Right atrium auricular region (tissue), 2 donors: Measurements from ENCODE around the gene RTTN. TPM values are rescaled to one million over a fixed set of nuclear protein-coding genes. Genes with fewer than 3 reads are reported as not detected.
"Not testable (repeated sequence)": the region's sequence is repeated elsewhere in the genome, so short reads cannot be mapped to it uniquely, and the experiment has no call there.

Experiments used
- DNase-seq: peaks from one replicate; pipeline ENCODE4 v3.0.0-alpha.2; 2019; ENCODE audit warnings: low spot score
- H3K27ac ChIP-seq, 2 donors: fragments of 200-600 bp; sonication (generic); 1 replicate in 1 of 2; 2 replicates in 1 of 2; pipeline ENCODE4 v1.5.1; 2016 to 2019
- H3K27me3 ChIP-seq, 2 donors: fragments of 200-600 bp; sonication (generic); one replicate each; pipeline versions ENCODE4 v1.5.1 to v1.6.0; 2017 to 2019
- H3K36me3 ChIP-seq: fragments of 200-600 bp; sonication (generic); one replicate; pipeline ENCODE4 v1.5.1; 2016
- H3K4me1 ChIP-seq, 2 donors: fragments of 200-600 bp; sonication (generic); one replicate each; pipeline versions ENCODE4 v1.5.1 to v1.6.0; 2017 to 2019
- H3K4me3 ChIP-seq, 2 donors: fragments of 200-600 bp; sonication (generic); 1 replicate in 1 of 2; 2 replicates in 1 of 2; pipeline ENCODE4 v1.5.1; 2017 to 2019; ENCODE audit warnings: mild to moderate bottlenecking in 1 of 2, moderate library complexity in 1 of 2
- H3K9me3 ChIP-seq, 2 donors: fragments of 200-600 bp; sonication (generic); one replicate each; pipeline ENCODE4 v1.5.1; 2019
- CTCF ChIP-seq, 2 donors: fragments of 200-600 bp; sonication (generic); IDR thresholded peaks; one replicate each; pipeline ENCODE4 v1.5.1; 2019; ENCODE audit warnings: antibody characterized with exemption in 2 of 2
- total RNA-seq, 2 donors: library from RNA; depleted of rRNA; stranded (reverse); fragments of >200 nt; gene quantifications; one replicate each; pipeline ENCODE4 v1.1.0, GENCODE V29; 2016

Gene RTTN
- total RNA-seq: 1 to 10 TPM; 6.3 to 8.0 TPM

- no peaks in the 10 kb centered on the region for H3K9me3 ChIP-seq
- DNase-seq: peak; percentile 89
- H3K36me3 ChIP-seq: no peaks in the 10 kb centered on the region
- H3K4me1 ChIP-seq: peaks cover 0 to 16% of the 10 kb centered on the region in 2 donors
- peak within 1 kb of the TSS; percentile 78 to 85 for H3K4me3 ChIP-seq
- no peak for TF ChIP-seq CTCF (IDR thresholded peaks at IDR 0.05)
- no peaks in the 10 kb centered on the region for H3K27me3 ChIP-seq
- H3K27ac ChIP-seq: peak within 1 kb of the TSS; percentile 96 to 97
Observed at GRCh38 chr18:70205421-70206397, at the start of gene RTTN. RTTN (minus strand) TSS chr18:70205687; CDS start chr18:70205658, 29 bp downstream.

- H3K27me3 ChIP-seq: no peaks in the 10 kb centered on the region
- no peaks in the 10 kb centered on the region for H3K9me3 ChIP-seq
- H3K4me1 ChIP-seq: no peaks in the 10 kb centered on the region
- H3K36me3 ChIP-seq: no peaks in the 10 kb centered on the region
- H3K4me3 ChIP-seq: no peak overlapping the region
- TF ChIP-seq CTCF (IDR thresholded peaks at IDR 0.05): no peak
- DNase-seq: no peak
- no peak overlapping the region for H3K27ac ChIP-seq
Observed at GRCh38 chr18:70250781-70251180, 45.3 kb upstream of the RTTN start.

GRCh38 chr18:70249861-70250260 is 44.4 kb upstream of the RTTN start:
- not testable (repeated sequence) for H3K4me3 ChIP-seq, H3K9me3 ChIP-seq, H3K4me1 ChIP-seq, DNase-seq, H3K27me3 ChIP-seq, H3K36me3 ChIP-seq, H3K27ac ChIP-seq

DNA sequence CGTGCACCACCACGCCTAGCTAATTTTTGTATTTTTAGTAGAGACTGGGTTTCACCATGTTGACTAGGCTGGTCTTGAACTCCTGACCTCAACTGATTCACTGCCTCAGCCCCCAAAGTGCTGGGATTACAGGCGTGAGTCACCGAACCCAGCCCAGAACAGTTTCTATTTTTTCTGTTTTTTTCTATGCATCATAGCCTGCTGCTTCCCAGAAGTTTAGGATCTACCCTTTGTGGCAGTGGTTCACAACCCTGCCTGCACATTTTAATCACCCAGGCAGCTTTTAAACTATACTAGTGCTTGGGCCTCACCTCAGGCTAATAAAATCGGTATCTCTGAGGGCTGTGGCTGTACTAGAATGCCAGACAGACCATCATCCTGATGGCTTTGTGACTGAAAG is 43.6 kb upstream of the RTTN start:
- no peak overlapping the region for H3K27ac ChIP-seq
- no peaks in the 10 kb centered on the region for H3K4me1 ChIP-seq
- no peaks in the 10 kb centered on the region for H3K9me3 ChIP-seq
- H3K27me3 ChIP-seq: no peaks in the 10 kb centered on the region
- no peak for DNase-seq
- no peak overlapping the region for H3K4me3 ChIP-seq
- no peaks in the 10 kb centered on the region for H3K36me3 ChIP-seq
- no peak for TF ChIP-seq CTCF (IDR thresholded peaks at IDR 0.05)

DNA sequence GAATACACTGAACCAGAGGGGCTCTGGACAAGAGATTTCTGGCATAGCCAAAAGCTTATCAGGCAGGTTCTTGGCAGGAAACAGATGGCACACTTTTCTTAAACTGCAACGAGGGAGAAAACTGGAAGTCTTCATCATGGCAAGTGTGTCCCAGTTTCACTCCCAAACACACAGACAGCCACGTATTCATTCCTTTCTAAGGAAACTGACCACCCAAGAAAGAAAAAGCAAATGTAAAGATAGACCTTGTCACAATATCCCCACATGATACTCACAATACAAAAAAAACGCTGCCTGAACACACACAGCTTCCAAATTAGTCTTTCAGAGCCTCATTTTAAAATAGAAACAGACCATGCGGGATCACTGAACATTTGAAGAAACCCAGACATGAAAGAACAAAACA is 40.6 kb upstream of the RTTN start:
- no peak for DNase-seq
- no peak overlapping the region for H3K4me3 ChIP-seq
- no peaks in the 10 kb centered on the region for H3K4me1 ChIP-seq
- no peaks in the 10 kb centered on the region for H3K36me3 ChIP-seq
- H3K9me3 ChIP-seq: no peaks in the 10 kb centered on the region
- H3K27ac ChIP-seq: peak overlapping the region in 1 of 2 donors; percentile 40
- TF ChIP-seq CTCF (IDR thresholded peaks at IDR 0.05): no peak
- no peaks in the 10 kb centered on the region for H3K27me3 ChIP-seq

GRCh38 chr18:70243131-70243929 is 37.8 kb upstream of the RTTN start:
- no peak for DNase-seq
- Histone ChIP-seq H3K27ac (no peak overlapping the region), H3K27me3 (no peaks in the 10 kb centered on the region), H3K9me3 (no peaks in the 10 kb centered on the region), H3K36me3 (no peaks in the 10 kb centered on the region), H3K4me3 (no peak overlapping the region), H3K4me1 (no peaks in the 10 kb centered on the region)
- TF ChIP-seq CTCF (IDR thresholded peaks at IDR 0.05): no peak

GRCh38 chr18:70236921-70237320 is 31.4 kb upstream of the RTTN start:
- DNase-seq, H3K27me3 ChIP-seq, H3K4me1 ChIP-seq, H3K9me3 ChIP-seq, H3K27ac ChIP-seq, H3K4me3 ChIP-seq, H3K36me3 ChIP-seq: not testable (repeated sequence)
